Endothelial cell of umbilical vein (primary cell): ENCODE measurements around the gene ELOVL6.

Experiments used
- MYC ChIP-seq: IDR thresholded peaks from one replicate; pipeline ENCODE4 v1.6.1; 2011; ENCODE audit warnings: mild to moderate bottlenecking, low read depth, low read length
- POLR2A ChIP-seq: IDR thresholded peaks from 2 replicates; pipeline ENCODE4 v1.6.1; 2012; ENCODE audit warnings: low read depth, mild to moderate bottlenecking, control low read depth, low read length
- POLR2AphosphoS5 ChIP-seq: IDR thresholded peaks from 2 replicates; pipeline ENCODE4 v1.6.1; 2012; ENCODE audit warnings: low read depth, mild to moderate bottlenecking, control low read depth, low read length, moderate library complexity; ENCODE audit not compliant: insufficient read depth
- TF ChIP-seq, protein P1 (sequence below), 2 donors: IDR thresholded peaks; 1 replicate in 1 of 2; 2 replicates in 1 of 2; pipeline ENCODE4 v1.5.1; 2011; ENCODE audit warnings: low read length in 2 of 2, mild to moderate bottlenecking in 2 of 2, moderate library complexity in 2 of 2, control low read depth in 1 of 2, inconsistent platforms in 1 of 2, low read depth in 1 of 2; ENCODE audit not compliant: insufficient read depth in 1 of 2; ENCODE audit errors: extremely low read depth in 1 of 2
- TF ChIP-seq, protein P2 (sequence below): IDR thresholded peaks from 2 replicates; pipeline ENCODE4 v1.6.1; 2011; ENCODE audit not compliant: insufficient read depth, insufficient read length

DNA sequence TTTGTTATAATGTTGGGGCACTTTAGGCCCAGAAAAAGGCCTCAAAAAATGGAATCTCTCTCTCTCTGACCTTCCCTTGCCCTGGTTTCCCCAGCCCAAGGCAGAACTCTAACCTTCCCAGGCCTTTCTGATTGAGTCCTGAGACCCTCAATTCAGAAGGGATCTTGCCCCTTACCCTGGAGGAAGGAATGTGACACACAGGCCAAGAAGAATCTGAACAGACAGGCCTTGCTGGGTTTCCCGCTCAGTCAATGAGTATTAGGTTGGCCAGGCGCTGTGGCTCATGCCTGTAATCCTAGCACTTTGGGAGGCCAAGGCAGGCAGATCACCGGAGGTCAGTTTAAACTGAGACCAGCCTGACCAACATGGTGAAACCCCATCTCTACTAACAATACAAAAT, 27.6 kb downstream of the ELOVL6 start:
- TF ChIP-seq POLR2A (no peak), POLR2AphosphoS5 (no peak), MYC (no peak)
- TF ChIP-seq, protein P1, sequence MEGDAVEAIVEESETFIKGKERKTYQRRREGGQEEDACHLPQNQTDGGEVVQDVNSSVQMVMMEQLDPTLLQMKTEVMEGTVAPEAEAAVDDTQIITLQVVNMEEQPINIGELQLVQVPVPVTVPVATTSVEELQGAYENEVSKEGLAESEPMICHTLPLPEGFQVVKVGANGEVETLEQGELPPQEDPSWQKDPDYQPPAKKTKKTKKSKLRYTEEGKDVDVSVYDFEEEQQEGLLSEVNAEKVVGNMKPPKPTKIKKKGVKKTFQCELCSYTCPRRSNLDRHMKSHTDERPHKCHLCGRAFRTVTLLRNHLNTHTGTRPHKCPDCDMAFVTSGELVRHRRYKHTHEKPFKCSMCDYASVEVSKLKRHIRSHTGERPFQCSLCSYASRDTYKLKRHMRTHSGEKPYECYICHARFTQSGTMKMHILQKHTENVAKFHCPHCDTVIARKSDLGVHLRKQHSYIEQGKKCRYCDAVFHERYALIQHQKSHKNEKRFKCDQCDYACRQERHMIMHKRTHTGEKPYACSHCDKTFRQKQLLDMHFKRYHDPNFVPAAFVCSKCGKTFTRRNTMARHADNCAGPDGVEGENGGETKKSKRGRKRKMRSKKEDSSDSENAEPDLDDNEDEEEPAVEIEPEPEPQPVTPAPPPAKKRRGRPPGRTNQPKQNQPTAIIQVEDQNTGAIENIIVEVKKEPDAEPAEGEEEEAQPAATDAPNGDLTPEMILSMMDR (IDR thresholded peaks at IDR 0.05; ENCODE audit: extremely low read depth in 1 of 2, insufficient read depth in 1 of 2, low read depth in 1 of 2, low read length in 2 of 2) = no peak
- TF ChIP-seq, protein P2, sequence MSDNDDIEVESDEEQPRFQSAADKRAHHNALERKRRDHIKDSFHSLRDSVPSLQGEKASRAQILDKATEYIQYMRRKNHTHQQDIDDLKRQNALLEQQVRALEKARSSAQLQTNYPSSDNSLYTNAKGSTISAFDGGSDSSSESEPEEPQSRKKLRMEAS = no peak
